ENCODE results near the gene ZNF462.

The ZNF462 gene

GRCh38 chr9:106927916-106928315 is 65.0 kb downstream of the ZNF462 start:
- Histone ChIP-seq H2AFZ (ENCODE audit: low read depth) (no peak overlapping the region), H3K27me3 (ENCODE audit: insufficient read depth, low read depth) (no peaks in the 10 kb centered on the region), H3K36me3 (ENCODE audit: insufficient read depth) (peaks cover 5% of the 10 kb centered on the region; the same call in 1 of the 2 replicates), H3K4me3 (IDR thresholded peaks at IDR 0.05; ENCODE audit: insufficient read depth, low read depth, low read length) (no peak overlapping the region), H3K9ac (no peak overlapping the region), H4K20me1 (ENCODE audit: insufficient read depth) (no peaks in the 10 kb centered on the region), H3K4me2 (no peak overlapping the region), H3K27ac (no peak overlapping the region), H3K79me2 (ENCODE audit: insufficient read depth, low read depth) (no peaks in the 10 kb centered on the region), H3K4me1 (ENCODE audit: low read depth, poor library complexity, severe bottlenecking) (no peaks in the 10 kb centered on the region)
- no peak for TF ChIP-seq CTCF (conservative IDR thresholded peaks at IDR 0.05; ENCODE audit: low read depth, low read length)

GRCh38 chr9:106928350-106928749 is 65.4 kb downstream of the ZNF462 start:
- Histone ChIP-seq H3K4me1 (ENCODE audit: low read depth, poor library complexity, severe bottlenecking) (no peaks in the 10 kb centered on the region), H3K27ac (no peak overlapping the region), H2AFZ (ENCODE audit: low read depth) (no peak overlapping the region), H3K4me2 (no peak overlapping the region), H3K36me3 (ENCODE audit: insufficient read depth) (peaks cover 5% of the 10 kb centered on the region; the same call in 1 of the 2 replicates), H4K20me1 (ENCODE audit: insufficient read depth) (no peaks in the 10 kb centered on the region), H3K27me3 (ENCODE audit: insufficient read depth, low read depth) (no peaks in the 10 kb centered on the region), H3K79me2 (ENCODE audit: insufficient read depth, low read depth) (no peaks in the 10 kb centered on the region), H3K9ac (no peak overlapping the region), H3K4me3 (IDR thresholded peaks at IDR 0.05; ENCODE audit: insufficient read depth, low read depth, low read length) (no peak overlapping the region)
- TF ChIP-seq CTCF (conservative IDR thresholded peaks at IDR 0.05; ENCODE audit: low read depth, low read length) = no peak

GRCh38 chr9:106929471-106930177 is 66.7 kb downstream of the ZNF462 start:
- Histone ChIP-seq H3K79me2 (ENCODE audit: insufficient read depth, low read depth) (no peaks in the 10 kb centered on the region), H3K4me1 (ENCODE audit: low read depth, poor library complexity, severe bottlenecking) (no peaks in the 10 kb centered on the region), H3K4me2 (no peak overlapping the region), H3K9ac (no peak overlapping the region), H3K27me3 (ENCODE audit: insufficient read depth, low read depth) (no peaks in the 10 kb centered on the region), H3K27ac (no peak overlapping the region), H2AFZ (ENCODE audit: low read depth) (no peak overlapping the region), H4K20me1 (ENCODE audit: insufficient read depth) (no peaks in the 10 kb centered on the region), H3K36me3 (ENCODE audit: insufficient read depth) (no peaks in the 10 kb centered on the region), H3K4me3 (IDR thresholded peaks at IDR 0.05; ENCODE audit: insufficient read depth, low read depth, low read length) (no peak overlapping the region)
- TF ChIP-seq CTCF (conservative IDR thresholded peaks at IDR 0.05; ENCODE audit: low read depth, low read length) = no peak

- H3K4me1 ChIP-seq (ENCODE audit: low read depth, poor library complexity, severe bottlenecking) = no peaks in the 10 kb centered on the region
- no peaks in the 10 kb centered on the region for H3K36me3 ChIP-seq (ENCODE audit: insufficient read depth)
- H3K27me3 ChIP-seq (ENCODE audit: insufficient read depth, low read depth) = no peaks in the 10 kb centered on the region
- no peaks in the 10 kb centered on the region for H4K20me1 ChIP-seq (ENCODE audit: insufficient read depth)
- H3K79me2 ChIP-seq (ENCODE audit: insufficient read depth, low read depth) = no peaks in the 10 kb centered on the region
- no peak overlapping the region for H2AFZ ChIP-seq (ENCODE audit: low read depth)
- no peak for TF ChIP-seq CTCF (conservative IDR thresholded peaks at IDR 0.05; ENCODE audit: low read depth, low read length)
- H3K27ac ChIP-seq = no peak overlapping the region
- no peak overlapping the region for H3K4me2 ChIP-seq
- no peak overlapping the region for H3K9ac ChIP-seq
- no peak overlapping the region for H3K4me3 ChIP-seq (IDR thresholded peaks at IDR 0.05; ENCODE audit: insufficient read depth, low read depth, low read length)
Measured at GRCh38 chr9:106930477-106930876, 67.5 kb downstream of the ZNF462 start.
